ENCODE results near the gene MAP2K5.

Gene MAP2K5

GRCh38 chr15:67542420-67543347, at the start of gene MAP2K5:
Gene MAP2K5 (plus strand): TSS chr15:67542703. CDS start chr15:67543336, 633 bp downstream.
- TF ChIP-seq CTCF (conservative IDR thresholded peaks at IDR 0.05; ENCODE audit: low read depth, low read length), result no peak
- DNase-seq (ENCODE audit: low read depth), result no peak
- H3K4me3 ChIP-seq (ENCODE audit: low read length), result peak within 1 kb of the TSS; percentile 93

- no peak overlapping the region for H3K4me3 ChIP-seq (ENCODE audit: low read length)
Observed at GRCh38 chr15:67495585-67495984, 46.9 kb upstream of the MAP2K5 start.

GRCh38 chr15:67501177-67501835, 41.2 kb upstream of the MAP2K5 start:
- H3K4me3 ChIP-seq (ENCODE audit: low read length), result peak overlapping the region; percentile 27
- peak; percentile 45 for TF ChIP-seq CTCF (conservative IDR thresholded peaks at IDR 0.05; ENCODE audit: low read depth, low read length)
- no peak for DNase-seq (ENCODE audit: low read depth)

More at GRCh38 chr15:67495585-67495984, 46.9 kb upstream of the MAP2K5 start:
- DNase-seq (ENCODE audit: low read depth), result no peak
- TF ChIP-seq CTCF (conservative IDR thresholded peaks at IDR 0.05; ENCODE audit: low read depth, low read length), result no peak

- peak overlapping the region; percentile 27 for H3K4me3 ChIP-seq (ENCODE audit: low read length)
- TF ChIP-seq CTCF (conservative IDR thresholded peaks at IDR 0.05; ENCODE audit: low read depth, low read length), result no peak
- DNase-seq (ENCODE audit: low read depth), result peak; percentile 47
Observed at GRCh38 chr15:67501836-67502461, 40.6 kb upstream of the MAP2K5 start.

GRCh38 chr15:67504056-67504455, 38.4 kb upstream of the MAP2K5 start:
- H3K4me3 ChIP-seq (ENCODE audit: low read length), result no peak overlapping the region
- TF ChIP-seq CTCF (conservative IDR thresholded peaks at IDR 0.05; ENCODE audit: low read depth, low read length), result no peak
- DNase-seq (ENCODE audit: low read depth), result no peak

DNA sequence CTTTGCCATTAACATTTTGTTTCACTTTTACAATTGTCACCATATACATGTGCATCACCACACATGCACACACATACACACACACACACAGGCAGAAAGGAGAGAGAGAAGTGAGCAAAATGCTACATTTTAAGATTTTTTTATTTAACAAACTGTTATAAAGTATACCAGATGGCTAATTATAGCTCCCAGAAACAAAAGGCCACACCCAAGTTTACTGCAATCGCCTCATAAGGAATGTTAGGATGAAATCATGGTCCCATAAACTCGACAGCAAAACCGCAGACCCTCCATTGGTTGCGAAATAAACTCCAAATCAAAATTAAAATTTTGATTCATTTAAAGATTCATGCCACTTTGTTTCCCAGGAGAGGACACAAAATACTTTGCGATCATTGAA, 37.7 kb upstream of the MAP2K5 start:
- TF ChIP-seq CTCF (conservative IDR thresholded peaks at IDR 0.05; ENCODE audit: low read depth, low read length), result no peak
- H3K4me3 ChIP-seq (ENCODE audit: low read length), result no peak overlapping the region
- DNase-seq (ENCODE audit: low read depth), result no peak
